Gastroesophageal sphincter (tissue), 3 donors: Measurements from ENCODE around the gene MTCL1.

Experiments used
- EP300 ChIP-seq: sonication (generic); formaldehyde crosslinking; IDR thresholded peaks from one replicate; pipeline ENCODE4 v1.6.1; 2017; ENCODE audit warnings: antibody characterized with exemption, mild to moderate bottlenecking
- POLR2AphosphoS5 ChIP-seq: sonication (generic); formaldehyde crosslinking; IDR thresholded peaks from one replicate; pipeline ENCODE4 v1.6.1; 2017; ENCODE audit warnings: antibody characterized with exemption
- TF ChIP-seq, protein P1 (sequence below), 4 experiments: fragments of 200-600 bp in 2 of 4; fragments of 450-650 bp in 2 of 4; sonication (generic) in 1 of 4; IDR thresholded peaks; one replicate each; pipeline ENCODE4 v1.5.1; 2017 to 2019; ENCODE audit warnings: antibody characterized with exemption in 4 of 4, mild to moderate bottlenecking in 2 of 4, moderate library complexity in 2 of 4

DNA sequence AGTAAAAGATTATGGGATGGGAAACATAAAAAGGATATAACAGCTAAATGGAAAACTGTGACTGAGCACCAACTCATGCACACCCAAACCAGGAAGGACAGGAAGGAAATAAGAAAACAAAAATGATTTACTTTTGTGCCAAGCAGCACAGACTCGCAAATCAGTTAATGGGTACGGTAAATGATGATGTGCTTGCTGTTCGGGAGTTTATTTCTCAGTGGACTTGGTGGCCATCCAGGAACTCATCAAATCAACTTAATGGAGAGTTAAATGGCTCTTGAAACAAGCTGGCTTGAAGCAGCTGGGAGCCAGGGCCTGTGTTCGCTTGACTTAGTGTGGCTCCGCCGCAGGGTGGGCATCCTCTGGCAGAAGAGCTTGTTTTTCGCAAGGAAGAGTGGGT lies 36.2 kb downstream of the MTCL1 start:
- TF ChIP-seq EP300 (no peak), POLR2AphosphoS5 (peak; percentile 72)
- TF ChIP-seq, protein P1, sequence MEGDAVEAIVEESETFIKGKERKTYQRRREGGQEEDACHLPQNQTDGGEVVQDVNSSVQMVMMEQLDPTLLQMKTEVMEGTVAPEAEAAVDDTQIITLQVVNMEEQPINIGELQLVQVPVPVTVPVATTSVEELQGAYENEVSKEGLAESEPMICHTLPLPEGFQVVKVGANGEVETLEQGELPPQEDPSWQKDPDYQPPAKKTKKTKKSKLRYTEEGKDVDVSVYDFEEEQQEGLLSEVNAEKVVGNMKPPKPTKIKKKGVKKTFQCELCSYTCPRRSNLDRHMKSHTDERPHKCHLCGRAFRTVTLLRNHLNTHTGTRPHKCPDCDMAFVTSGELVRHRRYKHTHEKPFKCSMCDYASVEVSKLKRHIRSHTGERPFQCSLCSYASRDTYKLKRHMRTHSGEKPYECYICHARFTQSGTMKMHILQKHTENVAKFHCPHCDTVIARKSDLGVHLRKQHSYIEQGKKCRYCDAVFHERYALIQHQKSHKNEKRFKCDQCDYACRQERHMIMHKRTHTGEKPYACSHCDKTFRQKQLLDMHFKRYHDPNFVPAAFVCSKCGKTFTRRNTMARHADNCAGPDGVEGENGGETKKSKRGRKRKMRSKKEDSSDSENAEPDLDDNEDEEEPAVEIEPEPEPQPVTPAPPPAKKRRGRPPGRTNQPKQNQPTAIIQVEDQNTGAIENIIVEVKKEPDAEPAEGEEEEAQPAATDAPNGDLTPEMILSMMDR (IDR thresholded peaks at IDR 0.05): no peak
